ENCODE measurements around the gene L3MBTL3.
"Not testable (repeated sequence)": the region's sequence is repeated elsewhere in the genome, so short reads cannot be mapped to it uniquely, and the experiment has no call there.

L3MBTL3 gene

GRCh38 chr6:130075879-130076460 lies 57.6 kb downstream of the L3MBTL3 start:
- no peak for DNase-seq (ENCODE audit: low read depth, low spot score)

DNA sequence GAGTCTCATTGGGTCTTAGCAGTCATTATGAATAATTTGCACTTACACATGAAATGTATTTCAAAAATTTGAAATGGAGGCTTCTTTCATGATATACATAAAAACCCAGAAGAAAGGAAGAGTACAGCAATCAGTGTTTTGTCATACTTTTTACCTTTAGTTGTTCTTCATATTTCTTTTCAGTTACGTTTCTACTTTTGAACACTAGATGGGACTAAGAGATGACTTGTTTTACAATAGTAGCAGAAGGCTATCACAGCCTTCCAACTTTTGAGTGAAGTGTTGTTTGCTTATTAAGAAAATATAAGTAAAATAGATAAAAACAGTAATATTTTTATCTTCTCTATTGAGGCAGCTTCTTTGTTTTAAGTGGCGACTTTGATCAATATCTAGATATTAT lies 58.1 kb downstream of the L3MBTL3 start:
- no peak for DNase-seq (ENCODE audit: low read depth, low spot score)

- no peak for DNase-seq (ENCODE audit: low read depth, low spot score)
Observed at GRCh38 chr6:130090796-130091195, 72.4 kb downstream of the L3MBTL3 start.

GRCh38 chr6:130093546-130093945 lies 75.2 kb downstream of the L3MBTL3 start:
- DNase-seq (ENCODE audit: low read depth, low spot score), result no peak

GRCh38 chr6:130098317-130098716 lies 79.9 kb downstream of the L3MBTL3 start:
- DNase-seq (ENCODE audit: low read depth, low spot score), result no peak

- no peak for DNase-seq (ENCODE audit: low read depth, low spot score)
Observed at GRCh38 chr6:130099119-130099518, 80.7 kb downstream of the L3MBTL3 start.

DNA sequence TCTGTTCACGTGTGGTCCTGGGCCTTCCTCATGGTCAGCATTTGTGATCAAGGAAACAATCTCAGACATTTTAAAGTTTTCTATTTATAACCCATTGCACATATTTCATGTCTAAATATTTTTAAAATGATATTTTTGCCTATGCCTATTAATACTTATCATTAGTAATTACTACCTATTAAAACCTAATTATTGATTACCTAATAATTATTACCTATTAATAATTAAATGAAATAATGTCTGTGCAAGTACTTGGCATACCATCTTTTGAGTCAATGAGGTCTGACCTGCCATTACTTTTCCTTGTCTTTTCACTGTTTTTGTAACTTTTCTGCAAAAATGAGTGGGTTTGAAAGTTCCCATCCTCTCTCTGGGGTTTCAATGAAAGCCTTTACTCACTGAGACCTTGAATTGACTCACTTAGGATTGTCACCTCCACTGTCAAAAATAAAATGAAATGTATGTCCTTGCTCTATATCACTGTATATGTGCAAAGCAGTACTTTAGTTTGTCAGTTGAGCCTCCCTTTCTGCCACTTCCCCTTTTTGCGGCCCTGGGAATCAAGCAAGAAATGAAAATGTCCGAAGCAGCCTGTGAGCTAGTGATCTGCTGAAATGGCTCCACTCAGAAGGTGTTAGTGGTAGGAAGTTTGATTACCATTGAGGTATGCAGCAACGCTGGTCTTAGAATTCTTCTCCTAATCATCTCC lies 87.8 kb downstream of the L3MBTL3 start:
- DNase-seq (ENCODE audit: low read depth, low spot score), result no peak

- no peak for DNase-seq (ENCODE audit: low read depth, low spot score)
Observed at GRCh38 chr6:130107710-130108109, 89.3 kb downstream of the L3MBTL3 start.

DNA sequence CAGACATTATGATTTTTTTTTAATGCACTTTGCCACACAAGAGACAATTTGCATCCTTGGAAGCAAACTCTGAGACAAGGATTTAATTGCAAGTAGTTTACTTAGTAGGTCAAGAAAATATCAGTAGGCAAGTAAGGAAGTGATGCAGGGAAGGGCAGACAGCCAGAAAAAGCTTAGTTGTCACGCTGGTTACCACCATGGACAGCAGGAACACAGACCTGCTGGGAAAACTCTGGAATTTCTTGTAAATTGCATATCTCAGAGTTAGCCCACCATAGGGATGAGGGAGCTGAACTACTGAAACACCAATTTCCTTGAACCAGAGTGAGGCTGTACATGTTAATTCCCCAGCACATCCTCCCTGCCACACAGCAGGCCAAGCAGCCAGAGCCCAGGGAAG lies 92.7 kb downstream of the L3MBTL3 start:
- DNase-seq (ENCODE audit: low read depth, low spot score), result no peak

GRCh38 chr6:130113201-130113710 lies 94.9 kb downstream of the L3MBTL3 start:
- no peak for DNase-seq (ENCODE audit: low read depth, low spot score)

DNA sequence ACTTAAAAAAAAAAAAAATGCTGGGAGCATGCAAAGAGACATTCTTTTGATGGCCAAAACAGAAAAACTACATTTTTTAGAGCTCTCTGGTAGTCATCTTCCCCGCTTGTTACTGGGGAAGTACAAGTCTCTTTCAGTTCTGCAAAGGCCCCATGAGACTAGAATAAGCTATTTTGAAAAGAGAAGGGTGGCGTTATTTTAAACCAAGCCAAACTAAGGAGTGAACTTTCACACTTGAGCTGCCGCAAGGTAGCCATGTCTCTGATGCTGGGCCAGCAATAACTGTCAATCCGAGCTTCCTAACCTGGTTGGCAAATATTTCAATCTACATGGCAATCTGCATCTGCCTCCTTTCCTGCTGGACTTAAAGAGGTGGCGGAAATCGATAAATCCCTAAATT lies 96.7 kb downstream of the L3MBTL3 start:
- no peak for DNase-seq (ENCODE audit: low read depth, low spot score)

DNA sequence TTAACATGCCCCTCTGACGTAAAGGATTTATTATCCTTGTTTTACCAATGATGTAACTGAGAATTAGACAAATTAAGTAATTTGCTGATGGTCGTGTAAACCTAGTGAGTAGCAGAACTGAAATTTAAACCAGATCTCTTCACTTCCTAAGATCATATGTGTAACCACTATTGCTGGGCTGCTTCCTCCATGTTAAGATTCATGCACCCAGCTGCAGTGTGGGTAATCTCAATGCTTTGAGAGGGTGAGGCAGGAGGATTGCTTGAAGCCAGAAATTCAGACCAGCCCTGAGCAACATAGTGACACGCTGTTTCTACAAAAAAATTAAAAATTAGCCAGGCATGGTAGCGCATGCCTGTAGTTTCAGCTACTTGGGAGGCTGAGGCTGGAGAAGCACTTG lies 97.9 kb downstream of the L3MBTL3 start:
- no peak for DNase-seq (ENCODE audit: low read depth, low spot score)

- DNase-seq (ENCODE audit: low read depth, low spot score), result not testable (repeated sequence)
Observed at GRCh38 chr6:130117187-130117701, 98.9 kb downstream of the L3MBTL3 start.

GRCh38 chr6:130118236-130118635 lies 99.9 kb downstream of the L3MBTL3 start:
- no peak for DNase-seq (ENCODE audit: low read depth, low spot score)

DNA sequence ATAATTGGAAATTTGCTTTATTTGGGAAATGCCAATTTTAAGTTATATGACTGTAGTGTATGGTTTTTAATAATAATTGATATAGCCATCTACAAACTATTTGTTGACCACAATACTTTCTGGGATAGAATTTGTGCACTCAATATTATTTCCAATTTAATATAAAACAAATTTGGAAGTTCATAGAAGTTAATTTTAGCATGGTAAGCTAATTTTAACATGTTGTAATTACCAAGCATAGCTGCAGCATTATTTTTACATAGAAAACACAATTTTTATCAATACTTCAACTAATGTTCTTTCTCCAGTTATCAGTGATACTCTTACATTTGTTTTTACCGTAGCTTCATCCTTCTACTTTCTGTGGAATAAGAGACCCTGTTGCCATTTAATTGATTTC lies 100.8 kb downstream of the L3MBTL3 start:
- no peak for DNase-seq (ENCODE audit: low read depth, low spot score)

DNA sequence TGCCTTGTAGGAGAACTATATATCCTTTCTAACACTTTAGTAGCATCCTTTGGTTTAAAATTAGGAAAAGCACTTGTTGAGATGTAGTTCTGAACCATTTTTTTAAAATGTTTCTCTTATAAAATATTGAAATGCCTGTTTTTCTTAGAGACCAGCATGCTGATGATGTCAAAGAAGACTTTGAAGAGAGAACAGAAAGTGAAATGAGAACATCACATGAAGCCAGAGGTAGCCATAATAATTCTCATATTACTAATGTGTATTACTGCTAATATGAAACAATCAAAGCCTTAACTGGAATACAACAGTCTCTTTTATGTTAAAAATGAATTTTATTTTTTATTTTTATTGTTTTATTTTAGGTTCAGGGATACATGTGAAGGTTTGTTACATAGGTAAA lies 102.3 kb downstream of the L3MBTL3 start:
- no peak for DNase-seq (ENCODE audit: low read depth, low spot score)

DNA sequence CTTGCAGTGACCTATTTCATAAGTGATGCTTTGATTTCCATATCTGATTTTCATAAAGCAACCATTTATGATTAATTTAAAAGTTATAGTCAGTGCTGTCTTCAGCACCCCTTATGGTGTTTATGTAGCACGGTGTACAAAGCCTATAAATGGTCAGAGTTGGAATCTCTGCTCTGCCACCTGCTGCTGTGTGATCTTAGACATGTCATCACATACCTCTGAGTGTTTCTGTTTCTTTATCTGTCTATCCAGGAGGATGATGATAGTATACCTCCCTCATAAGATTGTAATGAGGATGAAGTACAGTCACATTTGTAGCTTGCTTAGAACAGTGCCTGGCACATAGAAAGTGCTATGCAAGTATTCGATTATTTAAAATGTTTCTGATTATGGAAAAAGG lies 103.9 kb downstream of the L3MBTL3 start:
- DNase-seq (ENCODE audit: low read depth, low spot score), result no peak

DNA sequence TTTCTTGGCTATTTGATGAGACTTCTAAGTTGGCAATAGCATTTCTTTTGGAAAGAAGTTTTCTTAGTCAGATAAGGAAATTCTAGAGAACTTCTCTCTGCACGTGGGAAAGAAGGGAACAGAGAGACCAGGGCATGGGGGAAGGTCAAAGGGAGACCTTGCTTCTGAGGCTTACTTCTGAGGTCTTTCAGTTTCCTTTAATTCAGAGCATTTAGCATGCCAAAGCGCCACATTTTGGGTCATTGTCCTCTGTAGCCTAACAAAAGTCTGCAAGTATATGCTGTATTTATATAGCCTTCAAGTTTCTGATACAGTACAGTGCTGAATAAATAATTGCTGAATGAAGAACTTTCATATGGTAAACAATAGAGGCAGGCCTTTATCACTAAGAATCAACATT lies 108.8 kb downstream of the L3MBTL3 start:
- no peak for DNase-seq (ENCODE audit: low read depth, low spot score)

DNA sequence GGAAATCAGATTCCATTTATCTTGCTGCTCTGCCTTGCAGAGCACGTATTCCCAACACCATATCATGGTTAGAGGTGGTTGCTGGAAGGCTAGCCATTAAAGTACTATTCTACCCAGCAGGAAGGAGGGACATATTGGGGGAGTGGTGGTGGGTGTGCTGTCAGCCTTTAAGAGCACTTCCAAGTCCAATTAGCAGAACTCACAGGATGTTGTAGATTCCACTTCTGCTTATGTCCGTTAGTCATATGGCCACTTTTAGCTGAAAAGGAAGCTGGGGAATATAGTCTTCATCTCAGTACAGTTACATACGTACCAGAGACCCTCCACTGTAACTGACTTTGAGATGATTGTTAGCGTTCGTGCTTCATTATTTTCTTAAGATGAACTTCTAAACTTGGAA lies 109.9 kb downstream of the L3MBTL3 start:
- no peak for DNase-seq (ENCODE audit: low read depth, low spot score)

DNA sequence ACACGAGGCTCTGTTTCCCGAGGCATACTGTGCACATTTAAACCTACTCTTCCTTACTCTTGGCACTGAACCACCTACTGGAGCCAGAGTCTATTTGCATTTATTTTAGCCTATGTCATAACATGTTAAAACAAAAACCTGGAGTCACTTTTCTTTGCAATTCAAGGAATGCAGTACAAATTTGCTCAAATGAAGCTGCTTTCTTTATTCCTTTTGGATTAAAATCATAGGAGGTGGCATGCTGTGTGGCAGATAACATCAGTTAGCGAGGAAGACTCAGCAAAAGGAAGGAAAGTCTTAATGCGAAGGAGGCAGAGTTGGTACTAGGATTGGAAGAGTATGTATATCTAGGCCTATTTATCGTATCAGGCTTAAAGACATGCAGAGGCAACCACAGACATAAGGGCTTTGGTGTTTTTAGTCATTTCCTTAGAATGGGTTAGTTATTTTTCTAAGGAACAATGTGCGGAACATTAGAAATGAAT lies 111.4 kb downstream of the L3MBTL3 start:
- DNase-seq (ENCODE audit: low read depth, low spot score), result no peak

DNA sequence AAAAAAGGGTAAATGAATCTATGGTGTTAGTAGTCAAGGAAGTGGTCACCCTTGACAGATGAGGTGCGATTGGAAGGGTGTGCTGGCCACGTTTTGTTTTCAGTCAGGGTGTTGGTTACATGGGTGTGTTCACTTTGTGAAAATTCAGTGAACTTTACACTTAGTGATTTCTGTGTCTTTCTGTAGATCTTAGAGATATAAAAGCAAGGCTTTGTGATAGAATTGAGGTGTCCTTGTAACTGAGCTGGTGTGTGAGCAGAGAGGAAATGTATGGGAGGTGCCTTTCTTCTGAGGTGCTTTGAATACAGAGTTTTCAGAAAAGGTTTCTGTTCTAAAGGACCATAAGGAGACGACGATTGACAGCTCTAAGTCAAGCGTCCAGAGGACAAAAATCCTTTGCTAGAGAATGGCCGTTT lies 113.9 kb downstream of the L3MBTL3 start:
- no peak for DNase-seq (ENCODE audit: low read depth, low spot score)

DNA sequence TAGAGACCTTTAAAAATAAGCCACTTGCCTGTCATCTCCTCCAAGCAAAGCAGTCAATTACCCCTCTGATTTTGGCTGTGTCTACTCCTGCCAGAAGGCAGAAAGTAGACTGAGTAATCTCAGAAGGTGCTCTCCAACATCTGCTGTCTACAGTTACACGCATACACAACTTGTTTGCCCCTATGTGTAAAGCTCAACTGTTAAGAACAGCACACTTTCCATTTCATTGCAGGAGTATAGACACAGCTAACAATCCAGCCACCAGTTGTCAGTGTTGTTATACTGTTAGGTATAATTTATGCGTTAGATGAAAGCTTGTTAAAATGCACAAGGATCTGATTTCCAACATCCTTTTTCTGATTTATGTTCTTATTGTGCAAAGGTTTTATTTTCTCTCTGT lies 116.2 kb downstream of the L3MBTL3 start:
- no peak for DNase-seq (ENCODE audit: low read depth, low spot score)

DNA sequence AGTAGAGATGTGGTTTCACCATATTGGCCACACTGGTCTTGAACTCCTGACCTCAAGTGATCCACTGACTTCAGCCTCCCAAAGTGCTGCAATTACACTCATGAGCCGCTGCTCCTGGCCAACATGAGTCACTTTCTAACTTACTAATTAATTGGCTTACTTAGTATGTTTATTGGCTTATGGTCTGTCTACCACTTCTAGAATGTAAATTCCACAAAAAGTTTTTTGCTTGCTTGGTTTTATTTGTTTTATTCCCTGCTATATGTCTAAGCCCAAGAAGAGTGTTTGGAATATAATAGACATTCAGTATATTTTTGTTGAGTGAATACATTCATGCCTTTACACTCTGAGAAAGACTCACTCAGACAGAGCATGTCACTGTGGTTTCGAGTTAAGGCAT lies 118.4 kb downstream of the L3MBTL3 start:
- no peak for DNase-seq (ENCODE audit: low read depth, low spot score)

Data from brain pericyte (primary cell).